T-cell (primary cell): ENCODE measurements around the gene OPA3. TPM values are rescaled to one million over a fixed set of nuclear protein-coding genes. Genes with fewer than 3 reads are reported as not detected.
A peak's percentile ranks its signal among the peaks of the same experiment; 100 is the strongest.

ENCODE experiments used
- ATAC-seq, 4 experiments: fragments of 200-7000 bp in 3 of 4; fragments of 150-1000 bp in 1 of 4; cut with Tn5 transposase; replicated peaks in 1 of 4; 1 replicate in 3 of 4; 2 replicates in 1 of 4; pipeline ENCODE4 v1.10.0; 2021; ENCODE audit warnings: moderate library complexity in 3 of 4, mild to moderate bottlenecking in 2 of 4, moderate number of reproducible peaks in 1 of 4
- CTCF ChIA-PET, 2 donors: fragments of 300-600 bp; sonication (Branson Sonifier 250); formaldehyde crosslinking; loops; one replicate each; lab custom pipeline; 2022; ENCODE audit warnings: antibody characterized with exemption in 2 of 2; lab: Charles Lee
- POLR2A ChIA-PET, 2 donors: fragments of 300-600 bp; sonication (Branson Sonifier 250); formaldehyde crosslinking; loops; one replicate each; lab custom pipeline; 2022; ENCODE audit warnings: antibody characterized with exemption in 2 of 2; lab: Charles Lee
- DNase-seq, 35 experiments: peaks; one replicate each; pipeline versions ENCODE4 v3.0.0 to v3.0.0-alpha.2; 2013 to 2023
- H3K27ac ChIP-seq: one replicate; pipeline ENCODE4 v1.5.1; 2013; ENCODE audit warnings: low read length
- H3K27me3 ChIP-seq, 2 experiments: replicated peaks in 1 of 2; 1 replicate in 1 of 2; 2 replicates in 1 of 2; pipeline versions ENCODE4 v1.6.1 to v1.7.0; 2013; ENCODE audit warnings: low read length in 1 of 2, mixed read lengths in 1 of 2; ENCODE audit not compliant: control insufficient read depth in 2 of 2, insufficient read depth in 2 of 2; ENCODE audit errors: extremely low read depth in 1 of 2
- H3K36me3 ChIP-seq, 2 donors: 1 replicate in 1 of 2; 2 replicates in 1 of 2; pipeline versions ENCODE4 v1.6.1 to v1.7.0; 2013; ENCODE audit warnings: low read length in 1 of 2; ENCODE audit not compliant: control insufficient read depth in 2 of 2, insufficient read depth in 1 of 2; ENCODE audit errors: extremely low read depth in 1 of 2
- H3K4me1 ChIP-seq, 2 experiments: 1 replicate in 1 of 2; 2 replicates in 1 of 2; pipeline versions ENCODE4 v1.6.1 to v1.7.0; 2013; ENCODE audit warnings: low read length in 2 of 2, mixed read lengths in 1 of 2; ENCODE audit not compliant: insufficient read depth in 2 of 2, control insufficient read depth in 1 of 2; ENCODE audit errors: extremely low read depth in 1 of 2
- H3K4me3 ChIP-seq, 2 donors: 1 replicate in 1 of 2; 2 replicates in 1 of 2; pipeline versions ENCODE4 v1.5.1 to v1.7.0; 2013; ENCODE audit warnings: mild to moderate bottlenecking in 2 of 2, low read length in 1 of 2, moderate library complexity in 1 of 2; ENCODE audit not compliant: control insufficient read depth in 1 of 2; ENCODE audit errors: extremely low read depth in 1 of 2
- H3K9me3 ChIP-seq: 2 replicates; pipeline ENCODE4 v1.7.0; 2013
- H3K27ac Mint-ChIP-seq, 2 donors: one replicate each; pipeline ENCODE4 v1.8.0; 2020 to 2021; ENCODE audit warnings: mild to moderate bottlenecking in 2 of 2, mixed read lengths in 2 of 2
- H3K27me3 Mint-ChIP-seq, 2 donors: one replicate each; pipeline ENCODE4 v1.8.0; 2021 to 2022; ENCODE audit warnings: mixed read lengths in 2 of 2
- H3K36me3 Mint-ChIP-seq: one replicate; pipeline ENCODE4 v1.8.0; 2021; ENCODE audit warnings: mixed read lengths
- H3K4me1 Mint-ChIP-seq, 3 donors: one replicate each; pipeline ENCODE4 v1.8.0; 2020 to 2022; ENCODE audit warnings: mixed read lengths in 3 of 3, mild to moderate bottlenecking in 1 of 3
- H3K4me3 Mint-ChIP-seq, 3 donors: one replicate each; pipeline ENCODE4 v1.8.0; 2020 to 2022; ENCODE audit warnings: mild to moderate bottlenecking in 3 of 3, mixed read lengths in 3 of 3, moderate library complexity in 3 of 3
- H3K9me3 Mint-ChIP-seq, 3 donors: one replicate each; pipeline ENCODE4 v1.8.0; 2020 to 2022; ENCODE audit warnings: mixed read lengths in 3 of 3
- WGBS: methylation state at CpG from one replicate; pipeline ENCODE4 v1.1.5; 2013; ENCODE audit warnings: missing lambda C conversion rate; ENCODE audit not compliant: insufficient coverage; 5-methylcytosine and 5-hydroxymethylcytosine counted together
- total RNA-seq, 35 experiments: library from RNA in 6 of 35; stranded (reverse) in 6 of 35; fragments of 120-200 nt in 1 of 35; gene quantifications; one replicate each; pipeline versions ENCODE4 v1.2.1 to v1.2.4 and lab custom pipeline; 2013 to 2026

Gene OPA3
- total RNA-seq, 5 donors from 2014 or later (not counting 1 experiment from before 2014, with no cell fraction given): 7.9 to 11.4 (median 9.6) TPM

DNA sequence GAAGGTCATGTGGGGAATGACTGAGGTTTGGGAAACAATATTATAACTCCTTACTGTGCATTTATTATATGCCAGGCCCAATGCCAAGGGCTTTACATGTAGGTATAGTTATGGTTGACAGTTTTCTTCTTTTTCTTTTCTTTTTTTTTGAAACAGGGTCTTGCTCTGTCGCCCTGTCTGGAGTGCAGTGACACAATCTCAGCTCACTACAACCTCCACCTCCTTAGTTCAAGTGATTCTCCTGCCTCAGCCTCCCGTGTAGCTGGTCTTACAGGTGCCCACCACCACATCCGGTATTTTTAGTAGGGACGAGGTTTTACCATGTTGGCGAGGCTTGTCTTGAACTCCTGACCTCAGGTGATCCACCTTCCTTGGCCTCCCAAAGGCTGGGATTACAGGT, 101.6 kb downstream of the OPA3 start:
- DNase-seq (no peak), ATAC-seq (no peak)
- no peak overlapping the region for H3K4me3 Mint-ChIP-seq
- no peaks in the 10 kb centered on the region for H3K27me3 Mint-ChIP-seq
- 63% methylated on average over 3 of the region's 5 CpGs for WGBS
- peaks cover 9 to 18% (median 17%) of the 10 kb centered on the region in 3 donors for H3K4me1 Mint-ChIP-seq
- H3K27ac ChIP-seq: no peak overlapping the region
- no peak overlapping the region for H3K4me3 ChIP-seq
- ChIA-PET CTCF (no interaction called here), POLR2A (no interaction called here)
- H3K27ac Mint-ChIP-seq: no peak overlapping the region
- H3K36me3 ChIP-seq: no peaks in the 10 kb centered on the region
- peaks cover 0 to 21% of the 10 kb centered on the region in 2 experiments for H3K4me1 ChIP-seq
- H3K36me3 Mint-ChIP-seq: no peaks in the 10 kb centered on the region
- no peaks in the 10 kb centered on the region for H3K9me3 ChIP-seq
- H3K27me3 ChIP-seq: peaks cover 0 to 1% of the 10 kb centered on the region in 2 experiments
- H3K9me3 Mint-ChIP-seq: no peaks in the 10 kb centered on the region

DNA sequence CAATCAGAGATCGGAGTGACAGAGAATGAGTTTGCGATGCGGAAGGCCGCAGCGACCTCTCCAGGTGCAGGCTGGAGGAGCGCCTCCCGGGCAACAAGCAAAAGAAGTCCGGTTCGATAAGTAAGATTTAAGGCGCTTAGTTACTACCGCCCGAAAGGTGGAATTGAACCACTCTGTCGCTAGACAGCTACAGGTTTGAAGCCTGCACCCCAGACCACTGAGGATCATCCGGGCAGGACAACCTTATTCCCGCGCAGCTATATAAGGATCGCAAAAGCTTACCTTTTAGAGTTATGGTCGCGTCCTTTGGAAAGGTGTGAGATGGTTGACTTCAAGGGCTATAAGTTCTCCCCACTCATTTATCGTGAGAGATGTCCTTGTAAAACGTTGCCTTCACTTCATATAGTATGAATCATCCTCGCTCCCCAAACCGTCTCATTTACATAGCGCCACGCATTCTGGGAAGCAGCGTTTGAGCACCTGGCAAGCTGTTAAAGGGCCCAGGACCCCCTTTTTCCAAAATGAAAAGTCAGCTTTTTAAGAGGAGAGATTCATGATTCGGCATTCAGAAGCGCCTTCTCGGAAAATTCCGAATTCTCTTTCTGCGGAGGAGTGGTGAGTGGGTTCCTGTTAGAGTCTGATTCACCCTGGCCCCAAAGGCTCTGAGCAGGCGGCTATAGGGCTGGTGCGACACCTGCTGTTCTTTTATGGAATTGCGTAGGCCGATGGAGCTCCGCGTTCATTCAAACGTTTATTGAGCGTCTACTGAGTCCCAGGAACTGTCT, 106.0 kb downstream of the OPA3 start:
- Histone ChIP-seq H3K9me3 (no peaks in the 10 kb centered on the region), H3K27ac (peak overlapping the region; percentile 96), H3K27me3 (peaks cover 4% of the 10 kb centered on the region in 2 experiments), H3K4me3 (peak overlapping the region; percentile 56 to 62), H3K36me3 (no peaks in the 10 kb centered on the region), H3K4me1 (peaks cover 7 to 30% of the 10 kb centered on the region in 2 experiments)
- POLR2A ChIA-PET: interaction anchor here (0.5 to 3.0 kb wide), 7 partner anchors 9 to 238 kb away, joined by 3 to 48 read pairs (median 6); partner anchors contain the start of genes FOSB (in 1 of the 2) and GIPR (in 1 of the 2)
- DNase-seq: peak; percentile 74 to 96 (median 85)
- Mint-ChIP-seq H3K27me3 (peaks cover 4 to 5% of the 10 kb centered on the region in 2 donors), H3K4me1 (peaks cover 27 to 50% (median 35%) of the 10 kb centered on the region in 3 donors), H3K27ac (peak overlapping the region; percentile 87 to 99), H3K9me3 (no peaks in the 10 kb centered on the region), H3K4me3 (peak overlapping the region; percentile 69 to 81 (median 80)), H3K36me3 (peaks cover 7% of the 10 kb centered on the region)
- WGBS: 0% methylated on average over 28 of the region's 39 CpGs
- CTCF ChIA-PET: interaction anchor here (0.5 to 3.6 kb wide), 28 partner anchors 10 to 213 kb away, joined by 3 to 135 read pairs (median 5); partner anchors contain the start of genes FOSB (in 1 of the 2), QPCTL (in 1 of the 2) and SNRPD2 (in 1 of the 2)
- ATAC-seq: peak; percentile 64 to 87 (median 82)

DNA sequence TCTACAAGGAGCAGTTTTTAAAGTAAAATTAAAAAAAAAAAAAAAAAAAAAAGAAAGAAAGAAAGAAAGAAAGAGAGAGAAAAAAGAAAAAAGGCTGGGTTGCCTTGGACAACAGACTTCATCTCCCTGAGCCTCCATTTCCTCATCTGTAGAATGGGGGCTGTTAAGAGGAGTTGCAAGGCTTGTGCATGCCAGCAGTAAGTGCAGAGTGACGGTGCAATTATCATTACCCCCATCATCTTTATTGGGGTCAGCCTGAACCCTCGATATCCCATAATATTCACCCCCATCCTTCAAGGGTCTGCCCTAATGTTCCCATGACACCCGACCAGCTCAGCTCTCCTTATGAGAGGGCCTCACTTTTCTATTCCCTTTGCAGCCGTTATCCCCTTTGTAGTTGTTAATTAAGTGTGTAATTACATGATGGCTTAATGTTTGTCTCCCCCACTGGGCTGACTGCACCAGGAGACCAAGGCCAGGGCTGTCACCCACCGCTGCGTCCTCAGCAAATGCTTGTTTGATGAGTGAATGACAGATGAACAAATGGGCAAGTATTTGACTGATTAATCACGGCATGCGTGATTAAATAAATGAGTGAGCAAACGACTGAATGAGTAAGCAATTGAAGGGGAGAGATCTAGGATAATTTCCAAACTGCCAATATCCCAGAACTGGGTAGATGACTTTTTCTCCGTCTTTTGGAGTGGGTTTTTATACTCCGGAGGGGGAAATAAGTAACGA, 106.7 kb downstream of the OPA3 start:
- ChIA-PET POLR2A (interaction anchor here (0.5 to 3.0 kb wide), 9 partner anchors 8 to 1871 kb away, joined by 3 to 48 read pairs (median 6); partner anchors contain the start of genes DHX34 (in 1 of the 2), FOSB (in 1 of the 2) and GIPR (in 1 of the 2)), CTCF (interaction anchor here (0.5 to 3.6 kb wide), 22 partner anchors 10 to 214 kb away, joined by 3 to 135 read pairs (median 5); partner anchors contain the start of genes FOSB (in 1 of the 2), QPCTL (in 1 of the 2) and SNRPD2 (in 1 of the 2))
- Histone ChIP-seq H3K4me3 (peak overlapping the region; percentile 56 to 62), H3K4me1 (peaks cover 8 to 32% of the 10 kb centered on the region in 2 experiments), H3K36me3 (no peaks in the 10 kb centered on the region), H3K27ac (peak overlapping the region; percentile 96), H3K9me3 (no peaks in the 10 kb centered on the region), H3K27me3 (peaks cover 5 to 8% of the 10 kb centered on the region in 2 experiments)
- ATAC-seq: peak in 1 of 4 experiments; percentile 9
- H3K9me3 Mint-ChIP-seq: no peaks in the 10 kb centered on the region
- peak overlapping the region; percentile 87 to 99 for H3K27ac Mint-ChIP-seq
- peaks cover 6 to 7% of the 10 kb centered on the region in 2 donors for H3K27me3 Mint-ChIP-seq
- DNase-seq: no peak
- H3K36me3 Mint-ChIP-seq: peaks cover 12% of the 10 kb centered on the region
- peaks cover 28 to 52% (median 36%) of the 10 kb centered on the region in 3 donors for H3K4me1 Mint-ChIP-seq
- 4% methylated on average over 5 of the region's 12 CpGs for WGBS
- H3K4me3 Mint-ChIP-seq: peak overlapping the region; percentile 69 to 81 (median 80)

Other genes starting within 250 kb of the OPA3 start
- under 1 TPM in 1 of 5 donors, not detected in 4; 0.35 TPM for gene KLC3, start 244.1 kb downstream of the OPA3 start, total RNA-seq
- 10 to 100 TPM; 14.5 to 23.2 (median 21.3) TPM for gene ERCC2, start 214.2 kb downstream of the OPA3 start, total RNA-seq
- 10 to 100 TPM in 4 of 5 donors, 1 to 10 TPM in 1; 7.9 to 15.7 (median 12.5) TPM for gene PPP1R13L, start 179.7 kb downstream of the OPA3 start, total RNA-seq
- gene POLR1G, start 178.2 kb downstream of the OPA3 start, total RNA-seq: 1 to 10 TPM in 3 of 5 donors, under 1 TPM in 2; 0.82 to 6.2 (median 5.0) TPM
- gene ERCC1, start 160.9 kb downstream of the OPA3 start, total RNA-seq: 10 to 100 TPM; 41.7 to 55.4 (median 51.6) TPM
- 1,000 to 10,000 TPM in 1 of 5 donors, 100 to 1,000 TPM in 1, 10 to 100 TPM in 1, 1 to 10 TPM in 2; 6.7 to 1,173 (median 10.4) TPM for gene FOSB, start 116.8 kb downstream of the OPA3 start, total RNA-seq
- gene RTN2, start 87.8 kb downstream of the OPA3 start, total RNA-seq: 1 to 10 TPM; 1.7 to 2.5 (median 2.2) TPM
- gene PPM1N, start 86.4 kb downstream of the OPA3 start, total RNA-seq: 10 to 100 TPM in 2 of 5 donors, 1 to 10 TPM in 3; 5.6 to 14.6 (median 10.0) TPM
- gene VASP, start 77.3 kb downstream of the OPA3 start, total RNA-seq: 100 to 1,000 TPM in 3 of 5 donors, 10 to 100 TPM in 2; 77.4 to 113 (median 101) TPM
- gene GPR4, start 17.4 kb upstream of the OPA3 start, total RNA-seq: under 1 TPM in 1 of 5 donors, not detected in 4; 0.20 TPM
- gene EML2, start 54.6 kb upstream of the OPA3 start, total RNA-seq: 10 to 100 TPM; 63.7 to 90.5 (median 74.1) TPM
- 10 to 100 TPM in 1 of 5 donors, 1 to 10 TPM in 4; 6.9 to 10.8 (median 7.1) TPM for gene GIPR, start 83.4 kb upstream of the OPA3 start, total RNA-seq
- 100 to 1,000 TPM; 375 to 450 (median 395) TPM for gene SNRPD2, start 107.2 kb upstream of the OPA3 start, total RNA-seq
- 10 to 100 TPM in 3 of 5 donors, 1 to 10 TPM in 2; 5.4 to 13.7 (median 10.3) TPM for gene QPCTL, start 107.9 kb upstream of the OPA3 start, total RNA-seq
- 10 to 100 TPM; 27.9 to 48.3 (median 38.0) TPM for gene FBXO46, start 146.1 kb upstream of the OPA3 start, total RNA-seq
- not detected for gene MEIOSIN, start 148.6 kb upstream of the OPA3 start, total RNA-seq
- 1 to 10 TPM in 3 of 5 donors, under 1 TPM in 2; 0.89 to 2.1 (median 1.3) TPM for gene SIX5, start 184.4 kb upstream of the OPA3 start, total RNA-seq
- gene DMPK, start 197.7 kb upstream of the OPA3 start, total RNA-seq: 10 to 100 TPM; 31.4 to 46.4 (median 36.9) TPM
- gene DMWD, start 208.0 kb upstream of the OPA3 start, total RNA-seq: 10 to 100 TPM; 28.4 to 53.3 (median 44.6) TPM
- under 1 TPM; 0.20 to 0.47 (median 0.38) TPM for gene RSPH6A, start 230.5 kb upstream of the OPA3 start, total RNA-seq